ENCODE results near the gene EFCAB6. TPM values are rescaled to one million over a fixed set of nuclear protein-coding genes. Genes with fewer than 3 reads are reported as not detected.

EFCAB6 gene
- total RNA-seq (2022) (0.40 and 0.93 TPM in 2 replicates), Bru-seq, nascent RNA (percentile 32 among the genes with signal in this experiment), BruChase-seq, experiment 1, labeled RNA remaining after a 6-hour chase (percentile 32 among the genes with signal in this experiment), BruChase-seq, experiment 2, labeled RNA remaining after a 2-hour chase (percentile 37 among the genes with signal in this experiment)
- long read RNA-seq = 0 reads

GRCh38 chr22:43812149-43812842, at the start of gene EFCAB6:
TSS of gene EFCAB6 (minus strand) at chr22:43812305. CDS start at chr22:43782318, 29,987 bp downstream.
- TSS peak; percentile 76 for BruUV-seq (replicated peaks)
- TF ChIP-seq, protein P1, sequence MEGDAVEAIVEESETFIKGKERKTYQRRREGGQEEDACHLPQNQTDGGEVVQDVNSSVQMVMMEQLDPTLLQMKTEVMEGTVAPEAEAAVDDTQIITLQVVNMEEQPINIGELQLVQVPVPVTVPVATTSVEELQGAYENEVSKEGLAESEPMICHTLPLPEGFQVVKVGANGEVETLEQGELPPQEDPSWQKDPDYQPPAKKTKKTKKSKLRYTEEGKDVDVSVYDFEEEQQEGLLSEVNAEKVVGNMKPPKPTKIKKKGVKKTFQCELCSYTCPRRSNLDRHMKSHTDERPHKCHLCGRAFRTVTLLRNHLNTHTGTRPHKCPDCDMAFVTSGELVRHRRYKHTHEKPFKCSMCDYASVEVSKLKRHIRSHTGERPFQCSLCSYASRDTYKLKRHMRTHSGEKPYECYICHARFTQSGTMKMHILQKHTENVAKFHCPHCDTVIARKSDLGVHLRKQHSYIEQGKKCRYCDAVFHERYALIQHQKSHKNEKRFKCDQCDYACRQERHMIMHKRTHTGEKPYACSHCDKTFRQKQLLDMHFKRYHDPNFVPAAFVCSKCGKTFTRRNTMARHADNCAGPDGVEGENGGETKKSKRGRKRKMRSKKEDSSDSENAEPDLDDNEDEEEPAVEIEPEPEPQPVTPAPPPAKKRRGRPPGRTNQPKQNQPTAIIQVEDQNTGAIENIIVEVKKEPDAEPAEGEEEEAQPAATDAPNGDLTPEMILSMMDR (IDR thresholded peaks at IDR 0.05; ENCODE audit: unreplicated experiment) = no peak
- Mint-ChIP-seq H3K36me3 (ENCODE audit: insufficient read depth, unreplicated experiment) (no peaks in the 10 kb centered on the region), H3K9me3 (ENCODE audit: unreplicated experiment) (no peaks in the 10 kb centered on the region), H3K27ac (ENCODE audit: low read depth, unreplicated experiment) (peak within 1 kb of the TSS; percentile 93), H3K4me3 (ENCODE audit: unreplicated experiment) (peak within 1 kb of the TSS; percentile 82), H3K4me1 (ENCODE audit: insufficient read depth, unreplicated experiment) (peaks cover 5% of the 10 kb centered on the region), H3K27me3 (ENCODE audit: insufficient read depth, unreplicated experiment) (no peaks in the 10 kb centered on the region)
- intact Hi-C loops (cut with micrococcal nuclease) = no loop called here
- POLR2A ChIA-PET = interaction anchor here (0.6 to 1.8 kb wide), 9 partner anchors 9 to 906 kb away, joined by 3 to 10 read pairs (median 3); partner anchors contain the start of genes PNPLA3 and SAMM50
- peak; percentile 90 for DNase-seq (ENCODE audit: unreplicated experiment)
- CTCF ChIA-PET = no interaction called here

DNA sequence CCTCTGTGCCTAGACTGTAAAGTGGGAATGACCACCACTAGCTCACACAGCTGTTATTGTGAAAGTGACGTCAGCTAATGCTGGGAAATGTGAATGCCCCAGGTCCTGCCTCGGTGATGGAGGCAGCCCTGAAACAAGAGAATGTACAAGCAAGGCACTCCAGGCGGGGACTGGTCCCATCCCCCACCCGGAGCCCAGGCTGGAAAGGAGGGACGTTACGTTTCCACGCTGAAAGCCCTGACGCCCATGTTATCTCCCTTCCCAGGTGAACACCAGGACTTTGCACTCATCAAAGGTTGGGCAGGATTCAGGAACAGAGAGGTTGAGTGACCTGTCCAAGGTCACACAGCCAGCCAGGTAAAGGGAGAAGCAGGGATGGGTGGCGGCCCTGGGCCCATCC, 49.4 kb upstream of the EFCAB6 start:
- no peaks in the 10 kb centered on the region for H3K4me1 Mint-ChIP-seq (ENCODE audit: insufficient read depth, unreplicated experiment)
- no TSS peak for BruUV-seq (replicated peaks)
- POLR2A ChIA-PET = no interaction called here
- TF ChIP-seq, protein P1 (IDR thresholded peaks at IDR 0.05; ENCODE audit: unreplicated experiment) = no peak
- intact Hi-C loops (cut with micrococcal nuclease) = no loop called here
- peaks cover 11% of the 10 kb centered on the region for H3K9me3 Mint-ChIP-seq (ENCODE audit: unreplicated experiment)
- H3K27me3 Mint-ChIP-seq (ENCODE audit: insufficient read depth, unreplicated experiment) = peaks cover 82% of the 10 kb centered on the region
- H3K27ac Mint-ChIP-seq (ENCODE audit: low read depth, unreplicated experiment) = no peak overlapping the region
- no peaks in the 10 kb centered on the region for H3K36me3 Mint-ChIP-seq (ENCODE audit: insufficient read depth, unreplicated experiment)
- H3K4me3 Mint-ChIP-seq (ENCODE audit: unreplicated experiment) = no peak overlapping the region
- no peak for DNase-seq (ENCODE audit: unreplicated experiment)
- CTCF ChIA-PET = no interaction called here

DNA sequence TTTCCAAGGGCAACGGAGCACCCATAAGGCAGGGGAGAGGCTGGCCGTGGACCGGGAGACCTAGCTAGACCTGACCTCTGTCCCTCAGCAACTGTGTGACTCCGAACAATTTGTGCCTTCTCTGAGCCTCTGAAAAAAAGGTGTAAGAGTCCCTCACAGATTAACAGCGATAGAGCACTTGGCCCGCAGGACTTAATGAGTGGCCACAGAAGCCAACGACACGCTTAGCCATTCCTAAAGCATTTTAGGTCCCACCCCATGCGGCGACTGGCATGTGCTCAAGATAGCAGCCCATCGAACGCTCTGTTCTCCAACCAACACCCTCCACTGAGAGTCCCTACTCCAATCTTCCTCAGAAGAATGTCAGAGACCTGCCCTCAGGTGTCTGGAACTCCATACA, 48.7 kb upstream of the EFCAB6 start:
- intact Hi-C loops (cut with micrococcal nuclease) = no loop called here
- CTCF ChIA-PET = interaction anchor here (2.0 kb wide), 1 partner anchor 24 kb away, joined by 7 read pairs; no protein-coding TSS in a partner anchor
- TF ChIP-seq, protein P1 (IDR thresholded peaks at IDR 0.05; ENCODE audit: unreplicated experiment) = no peak
- Mint-ChIP-seq H3K27me3 (ENCODE audit: insufficient read depth, unreplicated experiment) (peaks cover 78% of the 10 kb centered on the region), H3K4me1 (ENCODE audit: insufficient read depth, unreplicated experiment) (no peaks in the 10 kb centered on the region), H3K4me3 (ENCODE audit: unreplicated experiment) (no peak overlapping the region), H3K27ac (ENCODE audit: low read depth, unreplicated experiment) (no peak overlapping the region), H3K36me3 (ENCODE audit: insufficient read depth, unreplicated experiment) (no peaks in the 10 kb centered on the region), H3K9me3 (ENCODE audit: unreplicated experiment) (peaks cover 14% of the 10 kb centered on the region)
- no peak for DNase-seq (ENCODE audit: unreplicated experiment)
- POLR2A ChIA-PET = no interaction called here
- no TSS peak for BruUV-seq (replicated peaks)

DNA sequence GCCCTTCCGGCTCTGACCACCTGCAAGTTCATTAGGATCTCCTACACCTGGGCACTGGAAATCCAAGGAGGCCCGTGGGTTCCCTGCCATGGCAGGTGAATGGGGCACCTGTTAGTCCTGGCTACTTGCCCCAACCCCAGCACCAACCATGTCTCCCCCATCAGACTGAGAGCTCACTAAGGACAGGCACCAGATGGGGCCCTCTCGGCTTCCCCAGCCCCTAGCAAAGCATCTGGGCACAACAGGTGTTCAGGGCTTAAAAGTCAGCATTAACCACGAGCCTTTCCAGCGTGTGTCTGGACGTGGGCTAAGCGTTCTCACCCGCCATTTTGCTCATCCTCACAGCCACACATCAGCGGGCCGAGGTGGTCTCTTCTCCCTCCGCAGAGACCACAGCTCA, 48.0 kb upstream of the EFCAB6 start:
- peaks cover 71% of the 10 kb centered on the region for H3K27me3 Mint-ChIP-seq (ENCODE audit: insufficient read depth, unreplicated experiment)
- POLR2A ChIA-PET = no interaction called here
- CTCF ChIA-PET = interaction anchor here (2.0 kb wide), 1 partner anchor 25 kb away, joined by 7 read pairs; no protein-coding TSS in a partner anchor
- no TSS peak for BruUV-seq (replicated peaks)
- no peaks in the 10 kb centered on the region for H3K4me1 Mint-ChIP-seq (ENCODE audit: insufficient read depth, unreplicated experiment)
- H3K4me3 Mint-ChIP-seq (ENCODE audit: unreplicated experiment) = no peak overlapping the region
- intact Hi-C loops (cut with micrococcal nuclease) = no loop called here
- TF ChIP-seq, protein P1 (IDR thresholded peaks at IDR 0.05; ENCODE audit: unreplicated experiment) = no peak
- no peak overlapping the region for H3K27ac Mint-ChIP-seq (ENCODE audit: low read depth, unreplicated experiment)
- DNase-seq (ENCODE audit: unreplicated experiment) = no peak
- no peaks in the 10 kb centered on the region for H3K36me3 Mint-ChIP-seq (ENCODE audit: insufficient read depth, unreplicated experiment)
- peaks cover 14% of the 10 kb centered on the region for H3K9me3 Mint-ChIP-seq (ENCODE audit: unreplicated experiment)

Measured in MCF 10A (cell line).